IMR-90 (cell line): ENCODE measurements around the gene HADHB. TPM values are rescaled to one million over a fixed set of nuclear protein-coding genes. Genes with fewer than 3 reads are reported as not detected.

Source experiments
- ATAC-seq: fragments of 200-7000 bp; cut with Tn5 transposase; 2 replicates; pipeline ENCODE4 v1.9.1; 2020; ENCODE audit warnings: low read depth, mild to moderate bottlenecking, moderate library complexity
- BruUV-seq: library from RNA; stranded (reverse); fragments of 400-500 nt; replicated peaks from 2 replicates; lab custom pipeline; 2021; lab: Mats Ljungman, UMichigan
- CTCF ChIA-PET: fragments of 300-600 bp; formaldehyde crosslinking; extraction: SDS; loops from one replicate; lab custom pipeline; 2021; ENCODE audit warnings: antibody characterized with exemption; lab: Yijun Ruan, JAX
- POLR2A ChIA-PET: fragments of 300-600 bp; sonication (Branson Sonifier 250); formaldehyde crosslinking; loops from one replicate; lab custom pipeline; 2022; ENCODE audit warnings: antibody characterized with exemption; ENCODE audit not compliant: unreplicated experiment; lab: Charles Lee
- DNase-seq: peaks from one replicate; pipeline ENCODE4 v3.0.0; 2013
- H2AFZ ChIP-seq: replicated peaks from 2 replicates; pipeline ENCODE3; 2013; ENCODE audit warnings: low read length, mild to moderate bottlenecking; ENCODE audit not compliant: poor library complexity
- H2AK5ac ChIP-seq: 2 replicates; pipeline ENCODE4 v1.6.1; 2013; ENCODE audit warnings: low read depth, low read length, inconsistent platforms
- H2AK9ac ChIP-seq: replicated peaks from 2 replicates; pipeline ENCODE3; 2013; ENCODE audit warnings: mild to moderate bottlenecking, low read depth, low read length, moderate library complexity; ENCODE audit not compliant: poor library complexity
- H2BK120ac ChIP-seq: 2 replicates; pipeline ENCODE4 v1.6.1; 2013; ENCODE audit warnings: low read depth, low read length, inconsistent platforms
- H2BK15ac ChIP-seq: 3 replicates; pipeline ENCODE4 v1.6.1; 2013; ENCODE audit warnings: low read depth, low read length, inconsistent platforms
- H2BK20ac ChIP-seq: 2 replicates; pipeline ENCODE4 v1.6.1; 2013; ENCODE audit warnings: low read depth, mild to moderate bottlenecking, inconsistent platforms, low read length, moderate library complexity
- H2BK5ac ChIP-seq: 2 replicates; pipeline ENCODE4 v1.6.1; 2013; ENCODE audit warnings: mild to moderate bottlenecking, low read depth, low read length, inconsistent platforms; ENCODE audit not compliant: poor library complexity, severe bottlenecking
- H3K14ac ChIP-seq: replicated peaks from 2 replicates; pipeline ENCODE4 v1.6.1; 2013; ENCODE audit warnings: low read depth, low read length, inconsistent platforms
- H3K18ac ChIP-seq: 2 replicates; pipeline ENCODE4 v1.6.1; 2013; ENCODE audit warnings: low read depth, low read length, control low read depth
- H3K23ac ChIP-seq: 2 replicates; pipeline ENCODE4 v1.6.1; 2013; ENCODE audit warnings: low read depth, low read length, inconsistent platforms
- H3K27ac ChIP-seq: 2 replicates; pipeline ENCODE4 v1.5.1; 2013; ENCODE audit warnings: mild to moderate bottlenecking, control low read depth, low read length; ENCODE audit not compliant: insufficient read depth
- H3K27me3 ChIP-seq: 2 replicates; pipeline ENCODE4 v1.6.1; 2013; ENCODE audit warnings: low read length; ENCODE audit not compliant: control insufficient read depth, insufficient read depth
- H3K36me3 ChIP-seq: 2 replicates; pipeline ENCODE4 v1.6.1; 2013; ENCODE audit warnings: low read length, mixed read lengths; ENCODE audit not compliant: control insufficient read depth, insufficient read depth
- H3K4ac ChIP-seq: 2 replicates; pipeline ENCODE4 v1.6.1; 2013; ENCODE audit warnings: low read depth, low read length, inconsistent platforms
- H3K4me1 ChIP-seq: 2 replicates; pipeline ENCODE4 v1.6.1; 2013; ENCODE audit warnings: low read length, mixed read lengths; ENCODE audit not compliant: control insufficient read depth, insufficient read depth
- H3K4me2 ChIP-seq: 2 replicates; pipeline ENCODE4 v1.6.1; 2013; ENCODE audit warnings: low read depth, mild to moderate bottlenecking, control low read depth, low read length, moderate library complexity
- H3K4me3 ChIP-seq: 2 replicates; pipeline ENCODE4 v1.5.1; 2013; ENCODE audit warnings: low read depth, mild to moderate bottlenecking, control low read depth, low read length, moderate library complexity; ENCODE audit not compliant: insufficient read depth
- H3K56ac ChIP-seq: 2 replicates; pipeline ENCODE4 v1.6.1; 2013; ENCODE audit warnings: low read length, inconsistent platforms; ENCODE audit not compliant: insufficient read depth; ENCODE audit errors: extremely low read depth
- H3K79me1 ChIP-seq, 2 experiments: 2 replicates each; pipeline ENCODE4 v1.6.1; 2013; ENCODE audit warnings: low read length in 2 of 2, inconsistent platforms in 1 of 2, low read depth in 1 of 2
- H3K9ac ChIP-seq: 2 replicates; pipeline ENCODE4 v1.6.1; 2013; ENCODE audit warnings: low read depth, low read length, control low read depth
- H3K9me1 ChIP-seq: 2 replicates; pipeline ENCODE4 v1.6.1; 2013; ENCODE audit warnings: low read length, inconsistent platforms; ENCODE audit not compliant: insufficient read depth
- H3K9me3 ChIP-seq: 2 replicates; pipeline ENCODE4 v1.6.1; 2013; ENCODE audit warnings: low read length; ENCODE audit not compliant: control insufficient read depth, insufficient read depth
- H4K20me1 ChIP-seq: 2 replicates; pipeline ENCODE4 v1.6.1; 2013; ENCODE audit warnings: low read length, inconsistent platforms; ENCODE audit not compliant: insufficient read depth
- H4K5ac ChIP-seq: 2 replicates; pipeline ENCODE4 v1.6.1; 2013; ENCODE audit warnings: mild to moderate bottlenecking, low read depth, low read length, control low read depth
- H4K8ac ChIP-seq, 2 experiments: 2 replicates each; pipeline ENCODE4 v1.6.1; 2013; ENCODE audit warnings: low read depth in 2 of 2, low read length in 2 of 2, control low read depth in 1 of 2, inconsistent platforms in 1 of 2
- H4K91ac ChIP-seq: 2 replicates; pipeline ENCODE4 v1.6.1; 2013; ENCODE audit warnings: low read depth, low read length, inconsistent platforms; ENCODE audit not compliant: insufficient read depth
- BHLHE40 ChIP-seq: fragments of 150-350 bp; IDR thresholded peaks from 2 replicates; pipeline ENCODE4 v1.6.1; 2016; ENCODE audit warnings: mild to moderate bottlenecking, low read depth, low read length
- CEBPB ChIP-seq: IDR thresholded peaks from 2 replicates; pipeline ENCODE4 v1.6.1; 2012; ENCODE audit warnings: low read depth, low read length, improper control_type of control experiment
- CHD1 ChIP-seq: IDR thresholded peaks from 2 replicates; pipeline ENCODE4 v1.6.1; 2012; ENCODE audit warnings: low read depth, low read length, improper control_type of control experiment
- CTCF ChIP-seq: conservative IDR thresholded peaks from 2 replicates; pipeline ENCODE4 v1.5.1; 2012; ENCODE audit warnings: mild to moderate bottlenecking, low read depth, low read length, improper control_type of control experiment
- ELK1 ChIP-seq: fragments of 150-350 bp; IDR thresholded peaks from 2 replicates; pipeline ENCODE4 v1.6.1; 2016; ENCODE audit warnings: low read depth, mild to moderate bottlenecking, low read length, moderate library complexity, borderline replicate concordance
- FOS ChIP-seq: fragments of 150-350 bp; IDR thresholded peaks from 2 replicates; pipeline ENCODE4 v1.6.1; 2016; ENCODE audit warnings: low read depth, low read length
- MAFK ChIP-seq: IDR thresholded peaks from 2 replicates; pipeline ENCODE4 v1.6.1; 2012; ENCODE audit warnings: low read depth, low read length, improper control_type of control experiment
- MAZ ChIP-seq: IDR thresholded peaks from 2 replicates; pipeline ENCODE4 v1.6.1; 2012; ENCODE audit warnings: low read depth, mild to moderate bottlenecking, low read length, improper control_type of control experiment, moderate library complexity, borderline replicate concordance
- MXI1 ChIP-seq: IDR thresholded peaks from 2 replicates; pipeline ENCODE4 v1.6.1; 2012; ENCODE audit warnings: low read depth, mild to moderate bottlenecking, low read length, moderate library complexity, borderline replicate concordance
- NFE2L2 ChIP-seq: fragments of 150-350 bp; IDR thresholded peaks from 2 replicates; pipeline ENCODE4 v1.6.1; 2016; ENCODE audit warnings: low read depth, mild to moderate bottlenecking, low read length
- POLR2A ChIP-seq: IDR thresholded peaks from 2 replicates; pipeline ENCODE4 v1.6.1; 2012; ENCODE audit warnings: mild to moderate bottlenecking, low read depth, low read length
- RAD21 ChIP-seq: IDR thresholded peaks from 2 replicates; pipeline ENCODE4 v1.6.1; 2012; ENCODE audit warnings: low read length, improper control_type of control experiment
- RCOR1 ChIP-seq: IDR thresholded peaks from 2 replicates; pipeline ENCODE4 v1.6.1; 2012; ENCODE audit warnings: mild to moderate bottlenecking, low read length, improper control_type of control experiment; ENCODE audit not compliant: insufficient replicate concordance
- RFX5 ChIP-seq: IDR thresholded peaks from 2 replicates; pipeline ENCODE4 v1.8.0; 2012; ENCODE audit warnings: low read depth, mild to moderate bottlenecking, low read length, moderate library complexity
- SMC3 ChIP-seq: fragments of 150-350 bp; IDR thresholded peaks from 2 replicates; pipeline ENCODE4 v1.6.1; 2016; ENCODE audit warnings: low read depth, mild to moderate bottlenecking, antibody characterized with exemption, low read length, moderate library complexity
- USF2 ChIP-seq: fragments of 150-350 bp; IDR thresholded peaks from 2 replicates; pipeline ENCODE4 v1.6.1; 2017; ENCODE audit warnings: mild to moderate bottlenecking, antibody characterized with exemption, low read length, low read depth
- WGBS, 2 experiments: methylation state at CpG; one replicate each; pipeline versions ENCODE4 v1.1.5 to v1.1.7; 2013; ENCODE audit warnings: missing lambda C conversion rate in 2 of 2; ENCODE audit not compliant: insufficient read length in 1 of 2; ENCODE audit errors: extremely low coverage in 2 of 2; 5-methylcytosine and 5-hydroxymethylcytosine counted together
- dilution Hi-C: fragments of 300-500 bp; cut with HindIII; formaldehyde crosslinking; loops from one replicate; pipeline ENCODE4 v1.14.3; 2018; ENCODE audit warnings: low sequenced_read_pairs; ENCODE audit not compliant: unreplicated experiment
- in situ Hi-C: fragments of 300-500 bp; cut with MboI; formaldehyde crosslinking; loops from 3 replicates; pipeline ENCODE4 v1.14.3; 2019; ENCODE audit warnings: low sequenced_read_pairs, inconsistent platforms, mixed read lengths
- intact Hi-C: fragments of 100-400 bp; cut with micrococcal nuclease; formaldehyde crosslinking; loops from 2 replicates; pipeline ENCODE4 v1.10.0; 2022
- polyA plus RNA-seq, 3 experiments: library from polyadenylated mRNA; depleted of rRNA; stranded (reverse); fragments of >200 nt; gene quantifications; 2 replicates each; pipeline ENCODE4 v1.2.3, GENCODE V29; 2012; ENCODE audit warnings: low replicate concordance in 1 of 3
- total RNA-seq: library from RNA; depleted of rRNA; stranded (reverse); fragments of >200 nt; gene quantifications from 2 replicates; pipeline ENCODE4 v1.2.3, GENCODE V29; 2012

HADHB gene
- total and polyA plus RNA-seq, 2 of the 4 experiments (the other 2 are of a cell fraction) = 67.9 to 79.8 TPM

- DNase-seq = no peak
- no peak overlapping the region for H3K56ac ChIP-seq
- H3K4me3 ChIP-seq = no peak overlapping the region
- CTCF ChIA-PET = no interaction called here
- dilution Hi-C loops = no loop called here
- no peaks in the 10 kb centered on the region for H3K36me3 ChIP-seq
- H4K91ac ChIP-seq = no peak overlapping the region
- in situ Hi-C loops = no loop called here
- WGBS, 2 experiments = 100% methylated on average over 2 of the region's 6 CpGs; no CpG with 5 or more reads in 1 of the 2 experiments
- no peak overlapping the region for H3K23ac ChIP-seq
- H3K14ac ChIP-seq = no peak overlapping the region
- no peaks in the 10 kb centered on the region for H3K79me1 ChIP-seq
- H4K5ac ChIP-seq = no peak overlapping the region
- TF ChIP-seq BHLHE40 = no peak
- TF ChIP-seq MXI1 = no peak
- TF ChIP-seq FOS = no peak
- no peak for TF ChIP-seq ELK1
- no peak for TF ChIP-seq USF2
- TF ChIP-seq POLR2A = no peak
- no peak for TF ChIP-seq MAFK
- TF ChIP-seq CHD1 = no peak
- TF ChIP-seq SMC3 = no peak
- TF ChIP-seq RAD21 = no peak
- no peak for TF ChIP-seq RFX5
- no peak for TF ChIP-seq RCOR1
- TF ChIP-seq CTCF = no peak
- TF ChIP-seq MAZ = no peak
- no peak for TF ChIP-seq CEBPB
- no peak for TF ChIP-seq NFE2L2
- no peaks in the 10 kb centered on the region for H4K20me1 ChIP-seq
- no peak overlapping the region for H2AK5ac ChIP-seq
- no peak overlapping the region for H2BK15ac ChIP-seq
- no peak overlapping the region for H3K9ac ChIP-seq
- H3K27ac ChIP-seq = no peak overlapping the region
- H2BK120ac ChIP-seq = no peak overlapping the region
- no peak overlapping the region for H2BK20ac ChIP-seq
- H2BK5ac ChIP-seq = no peak overlapping the region
- H4K8ac ChIP-seq = no peak overlapping the region
- no peak overlapping the region for H2AK9ac ChIP-seq
- no peaks in the 10 kb centered on the region for H3K27me3 ChIP-seq
- intact Hi-C loops = no loop called here
- H3K18ac ChIP-seq = no peak overlapping the region
- no peak overlapping the region for H2AFZ ChIP-seq
- H3K4ac ChIP-seq = no peak overlapping the region
- peaks cover 12% of the 10 kb centered on the region for H3K4me1 ChIP-seq
- ATAC-seq = no peak
- no peak overlapping the region for H3K4me2 ChIP-seq
- no peaks in the 10 kb centered on the region for H3K9me3 ChIP-seq
- H3K9me1 ChIP-seq = no peaks in the 10 kb centered on the region
- POLR2A ChIA-PET = no interaction called here
- no TSS peak for BruUV-seq
These were observed 58.1 kb downstream of the HADHB start for GRCh38 chr2:26302846-26303245.
